ENCODE measurements around the gene CYP4F2.
"Not testable (repeated sequence)": the region's sequence is repeated elsewhere in the genome, so short reads cannot be mapped to it uniquely, and the experiment has no call there.

The CYP4F2 gene

DNA sequence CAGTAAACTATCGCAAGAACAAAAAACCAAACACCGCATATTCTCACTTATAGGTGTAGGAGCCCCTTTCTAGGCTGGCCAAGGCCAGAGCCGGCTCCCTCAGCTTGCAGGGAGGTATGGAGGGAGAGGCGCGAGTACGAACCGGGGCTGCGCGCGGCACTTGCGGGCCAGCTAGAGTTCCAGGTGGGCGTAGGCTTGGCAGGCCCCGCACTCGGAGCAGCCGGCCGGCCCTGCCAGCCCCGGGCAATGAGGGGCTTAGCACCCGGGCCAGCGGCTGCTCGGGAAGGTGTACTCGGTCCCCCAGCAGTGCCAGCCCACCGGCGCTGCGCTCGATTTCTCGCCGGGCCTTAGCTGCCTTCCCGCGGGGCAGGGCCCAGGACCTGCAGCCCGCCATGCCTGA, 1.7 kb upstream of the CYP4F2 start:
- not testable (repeated sequence) for DNase-seq

GRCh38 chr19:15897026-15897737, 692 bp downstream of the CYP4F2 start:
- no peak for DNase-seq

- no peak for DNase-seq
Observed at GRCh38 chr19:15895876-15896430, 1.9 kb downstream of the CYP4F2 start.

DNA sequence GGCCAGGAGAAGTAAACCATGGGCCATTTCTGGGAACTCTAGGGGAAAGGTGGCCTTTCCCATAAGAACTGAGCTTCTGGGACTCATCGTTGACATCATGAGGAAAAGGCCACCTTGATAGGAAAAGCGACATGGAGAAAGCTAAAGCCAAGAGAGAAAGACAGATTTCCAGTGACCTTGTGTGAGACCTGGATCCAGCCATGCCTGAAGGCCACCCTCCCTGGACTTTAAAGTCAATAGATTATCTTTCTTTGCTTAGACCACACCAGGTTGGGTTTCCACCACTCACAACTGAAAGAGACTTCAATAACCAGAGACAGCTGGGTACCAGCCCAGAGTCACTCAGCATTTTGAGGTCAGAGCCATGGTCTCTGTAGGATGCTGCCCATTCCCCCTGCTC, 3.5 kb downstream of the CYP4F2 start:
- DNase-seq: no peak

DNA sequence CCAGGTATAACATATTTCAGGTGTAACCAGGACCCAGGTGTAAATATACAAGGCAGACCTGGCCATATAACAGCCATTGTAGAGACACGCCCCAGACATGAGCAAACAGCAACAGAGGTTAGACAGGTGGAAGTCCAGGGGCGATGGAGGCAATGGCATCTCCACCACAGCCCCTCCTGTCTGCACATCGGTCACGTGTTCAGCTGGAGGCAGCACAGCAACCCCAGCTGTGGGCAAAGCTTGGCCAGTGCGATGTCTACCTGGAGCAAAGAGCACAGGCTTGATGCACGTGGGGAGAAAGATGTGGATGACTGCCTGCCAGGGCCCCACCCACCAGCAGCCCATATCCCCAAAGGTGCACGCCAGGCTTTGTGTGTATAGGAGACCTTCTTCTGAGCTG, 4.4 kb downstream of the CYP4F2 start:
- DNase-seq: no peak

- DNase-seq: no peak
Observed at GRCh38 chr19:15892012-15892411, 5.9 kb downstream of the CYP4F2 start.

GRCh38 chr19:15891434-15891833, 6.4 kb downstream of the CYP4F2 start:
- no peak for DNase-seq

- not testable (repeated sequence) for DNase-seq
Observed at GRCh38 chr19:15889339-15889738, 8.5 kb downstream of the CYP4F2 start.

DNA sequence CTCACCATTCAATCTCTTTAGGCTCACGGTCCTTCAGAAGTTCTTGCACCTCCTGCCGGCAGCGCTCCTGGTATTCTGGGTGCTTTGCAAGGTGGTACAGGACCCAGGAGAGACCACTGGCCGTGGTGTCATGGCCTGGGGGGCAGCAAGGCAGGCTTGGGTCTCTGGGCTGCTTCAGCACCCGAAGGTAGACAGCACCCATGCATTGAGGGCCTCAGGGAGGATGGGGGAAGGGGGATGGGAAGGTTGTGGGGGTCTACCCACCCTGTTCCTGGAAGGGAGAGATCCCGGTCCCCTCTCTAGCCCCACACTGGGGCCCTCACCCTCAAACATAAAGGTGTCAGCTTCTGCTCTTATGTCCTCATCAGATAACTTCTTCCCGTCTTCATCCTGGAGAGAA, 12.0 kb downstream of the CYP4F2 start:
- DNase-seq: no peak

DNA sequence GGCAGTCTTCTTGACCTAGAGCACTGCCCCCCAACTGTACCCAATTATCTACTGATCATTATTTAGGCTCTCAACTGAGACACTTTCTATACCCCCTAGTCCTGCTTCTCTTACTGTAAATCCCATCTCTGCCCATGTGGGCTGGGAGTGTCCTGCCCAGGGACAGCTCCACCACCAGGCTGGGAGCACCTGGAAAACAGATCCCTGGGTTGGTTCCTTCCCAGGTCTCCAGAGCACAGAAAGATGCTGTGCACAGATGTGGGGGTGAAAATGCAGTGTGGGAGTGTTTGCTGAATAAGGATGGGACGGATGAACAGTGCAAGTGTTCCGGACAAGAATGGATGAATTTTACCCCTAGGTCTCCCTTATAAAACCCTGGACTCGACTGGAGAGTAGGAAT, 12.7 kb downstream of the CYP4F2 start:
- no peak for DNase-seq

- DNase-seq: not testable (repeated sequence)
Observed at GRCh38 chr19:15883329-15883728, 14.5 kb downstream of the CYP4F2 start.

DNA sequence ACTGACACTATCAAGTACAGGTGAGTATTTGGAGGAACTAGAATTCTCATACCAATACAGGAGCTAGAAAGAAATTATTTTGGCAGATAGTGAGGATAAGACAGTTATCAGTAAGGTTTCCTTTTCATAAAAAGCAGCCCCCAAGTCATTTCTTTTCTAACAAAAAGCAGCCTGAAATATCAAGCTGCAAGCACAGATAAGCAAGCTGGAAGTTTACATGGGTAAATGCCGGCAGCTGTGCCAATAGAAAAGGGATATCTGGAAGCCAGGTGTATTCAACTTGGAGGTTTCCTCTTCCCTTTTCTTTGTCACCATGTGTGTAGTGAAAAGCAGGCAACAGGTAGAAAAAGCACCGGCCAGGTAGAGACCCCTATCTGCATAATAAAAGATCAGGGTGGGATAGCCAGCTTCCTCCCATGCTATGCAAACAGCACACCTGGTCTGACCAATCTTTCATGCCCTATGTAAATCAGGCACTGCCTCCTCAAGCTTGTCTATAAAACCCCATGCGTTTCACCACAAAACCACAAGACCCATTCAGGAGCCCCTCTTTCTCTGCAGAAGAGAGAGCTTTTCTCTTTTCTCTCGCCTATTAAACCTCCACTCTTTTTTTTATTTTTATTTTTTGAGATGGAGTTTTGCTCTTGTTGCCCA, 22.9 kb downstream of the CYP4F2 start:
- peak; percentile 23 for DNase-seq

GRCh38 chr19:15873771-15874170, 24.1 kb downstream of the CYP4F2 start:
- not testable (repeated sequence) for DNase-seq

DNA sequence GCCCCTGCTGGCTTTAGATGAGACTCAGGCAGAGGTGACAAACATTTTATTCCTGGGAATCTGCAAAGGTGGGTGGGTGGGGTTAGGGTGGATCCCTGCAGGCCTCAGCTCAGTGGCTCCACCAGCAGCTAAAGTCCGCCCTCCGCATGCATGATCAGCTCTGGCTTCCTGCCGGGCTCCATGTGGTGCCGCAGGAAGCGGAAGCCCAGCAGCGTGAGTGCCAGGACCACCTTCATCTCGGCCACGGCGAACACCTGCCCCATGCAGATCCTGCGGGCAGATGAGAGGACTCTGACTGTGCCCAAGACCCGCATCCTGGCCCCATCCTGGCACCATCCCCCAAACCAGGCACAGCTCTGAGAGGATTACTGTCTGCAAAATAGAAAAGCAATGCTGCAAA, 26.3 kb downstream of the CYP4F2 start:
- no peak for DNase-seq

DNA sequence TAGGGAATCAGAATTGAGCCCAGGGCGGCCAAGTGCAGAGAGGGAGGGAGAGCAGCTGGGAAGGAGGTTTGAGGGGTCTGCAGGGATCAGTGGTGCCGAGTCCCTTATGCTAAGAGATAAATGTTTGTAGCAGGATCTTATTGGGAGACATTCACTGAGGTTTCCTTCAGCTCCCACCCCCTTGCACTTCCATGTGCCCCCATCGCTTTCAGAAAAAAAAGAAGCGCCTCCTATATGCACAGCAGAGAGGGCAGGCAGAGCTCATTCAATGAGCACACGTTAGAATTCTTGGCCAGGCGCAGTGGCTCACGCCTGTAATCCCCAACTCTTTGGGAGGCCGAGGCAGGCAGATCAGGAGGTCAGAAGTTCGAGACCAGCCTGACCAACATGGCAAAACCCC, 28.0 kb downstream of the CYP4F2 start:
- DNase-seq: no peak

DNA sequence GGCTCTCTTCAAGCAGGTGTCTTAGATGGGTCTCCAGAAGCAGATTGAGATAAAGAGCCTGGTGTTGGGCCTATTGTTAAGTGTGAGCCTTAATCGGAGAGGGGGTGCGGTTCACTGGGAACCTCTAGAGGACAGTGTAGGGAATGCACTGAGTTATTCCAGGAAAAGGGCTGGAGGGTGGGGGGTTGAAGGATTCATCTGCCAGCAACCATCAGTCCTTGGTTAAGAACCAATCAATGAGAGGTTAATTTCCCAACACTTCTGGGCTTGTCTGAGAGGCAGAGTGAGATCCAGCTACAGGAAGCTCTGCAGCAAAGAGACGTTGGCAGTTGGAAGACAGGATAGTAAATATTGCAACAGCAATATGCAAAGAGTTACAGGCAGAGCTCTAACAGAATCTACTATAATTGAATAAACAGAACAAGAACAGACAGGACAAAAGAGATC, 28.7 kb downstream of the CYP4F2 start:
- peak; percentile 97 for DNase-seq

DNA sequence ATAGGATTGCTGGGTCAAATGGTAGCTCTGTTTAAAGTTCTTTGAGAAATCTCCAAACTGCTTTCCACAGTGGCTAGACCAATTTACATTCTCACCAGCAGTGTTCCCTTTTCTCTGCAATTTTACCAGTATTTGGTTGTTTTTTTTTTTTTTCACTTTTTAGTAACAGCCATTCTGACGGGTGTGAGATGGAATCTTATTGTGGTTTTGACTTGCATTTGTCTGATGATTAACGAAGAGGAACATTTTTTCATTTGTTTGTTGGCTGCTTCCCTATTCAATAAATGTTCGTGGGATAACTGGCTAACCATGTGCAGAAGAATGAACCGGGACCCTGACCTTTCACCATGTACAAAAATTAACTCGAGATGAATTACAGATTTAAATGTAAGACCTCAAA, 31.2 kb downstream of the CYP4F2 start:
- no peak for DNase-seq

- DNase-seq: no peak
Observed at GRCh38 chr19:15864824-15865223, 33.0 kb downstream of the CYP4F2 start.

DNA sequence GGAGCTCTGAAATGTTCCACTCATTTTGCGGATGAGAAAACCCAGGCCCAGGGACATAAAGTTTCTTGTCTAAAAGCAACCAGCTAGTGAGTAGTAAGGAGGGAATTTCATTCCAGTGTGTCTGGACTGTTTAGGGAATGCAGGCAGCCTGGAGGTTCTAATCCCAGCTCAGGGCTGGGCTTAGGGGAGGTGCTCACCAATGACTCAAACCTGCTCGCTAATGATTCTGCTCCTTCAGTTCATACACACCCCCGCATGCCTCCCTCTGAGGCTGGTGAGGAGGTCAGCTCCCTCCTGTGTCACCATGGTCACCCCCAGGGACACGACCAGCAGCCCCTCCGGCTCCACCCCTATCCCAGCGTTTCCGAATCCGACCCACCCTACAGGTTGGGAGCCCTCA, 34.6 kb downstream of the CYP4F2 start:
- no peak for DNase-seq

GRCh38 chr19:15862444-15862843, 35.4 kb downstream of the CYP4F2 start:
- DNase-seq: no peak

GRCh38 chr19:15860522-15860921, 37.4 kb downstream of the CYP4F2 start:
- no peak for DNase-seq

DNA sequence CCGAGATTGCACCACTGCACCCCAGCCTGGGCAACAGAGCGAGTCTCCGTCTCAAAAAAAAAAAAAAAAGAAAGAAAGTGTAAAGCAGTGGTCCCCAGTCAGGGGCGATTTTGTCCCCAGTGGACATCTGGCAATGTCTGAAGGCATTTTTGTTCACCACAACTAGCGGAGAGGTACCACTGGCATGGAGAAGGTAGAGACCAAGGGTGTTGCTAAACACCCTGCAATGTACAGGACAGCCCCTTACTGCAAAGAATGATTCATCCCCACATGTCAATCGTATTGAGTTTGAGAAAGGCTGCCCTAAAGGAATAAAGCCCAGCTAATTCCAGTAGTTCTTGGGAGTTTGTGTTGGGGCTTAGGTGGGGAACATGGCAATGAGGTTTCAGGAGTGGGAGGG, 38.7 kb downstream of the CYP4F2 start:
- no peak for DNase-seq

DNA sequence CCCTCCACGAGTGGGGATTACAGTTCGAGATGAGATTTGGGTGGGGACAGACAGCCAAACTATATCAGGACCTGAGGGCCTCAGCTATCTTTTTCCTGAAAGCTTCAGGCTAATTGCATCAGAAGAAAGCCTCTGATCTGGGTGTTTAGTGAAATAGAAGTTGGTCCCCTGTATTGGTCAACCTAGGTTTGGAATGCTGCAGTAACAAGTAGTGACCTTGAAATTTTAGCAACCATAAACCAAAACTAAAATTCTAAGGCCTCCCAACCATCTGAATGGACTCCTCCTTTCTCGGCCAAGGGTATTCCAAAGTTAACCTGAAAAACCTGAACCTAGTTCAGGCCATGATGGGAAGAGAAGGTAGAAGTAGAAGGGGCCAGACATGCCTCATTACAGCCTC, 47.5 kb downstream of the CYP4F2 start:
- DNase-seq: no peak

DNA sequence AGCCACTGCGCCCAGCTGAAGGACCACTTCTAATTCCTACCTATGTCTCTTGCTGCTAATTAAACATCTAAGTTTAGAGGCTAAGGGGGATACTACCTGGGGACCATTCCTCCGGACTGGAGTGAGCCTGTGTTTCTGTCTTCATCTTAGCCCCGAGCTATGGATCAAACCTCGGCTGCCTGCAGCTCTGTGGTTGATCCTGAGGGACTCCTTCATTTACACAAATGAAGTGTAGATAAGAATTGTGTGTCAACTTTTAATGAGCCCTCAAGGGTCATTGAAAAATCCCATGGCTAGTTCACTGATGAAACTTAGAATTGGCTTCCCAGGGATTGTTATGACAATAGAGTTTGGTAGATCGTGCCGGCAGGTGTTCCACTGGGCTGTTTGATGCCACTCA, 51.0 kb downstream of the CYP4F2 start:
- no peak for DNase-seq

GRCh38 chr19:15843894-15844222, 54.0 kb downstream of the CYP4F2 start:
- DNase-seq: peak; percentile 3
